Measurements from ENCODE around the gene SPRR5.

SPRR5 gene, protein sequence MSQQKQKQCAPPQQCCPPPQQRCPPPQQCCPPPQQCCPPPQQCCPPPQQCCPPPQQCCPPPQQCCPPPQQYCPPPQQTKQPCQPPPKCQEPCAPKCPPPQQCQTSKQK

DNA sequence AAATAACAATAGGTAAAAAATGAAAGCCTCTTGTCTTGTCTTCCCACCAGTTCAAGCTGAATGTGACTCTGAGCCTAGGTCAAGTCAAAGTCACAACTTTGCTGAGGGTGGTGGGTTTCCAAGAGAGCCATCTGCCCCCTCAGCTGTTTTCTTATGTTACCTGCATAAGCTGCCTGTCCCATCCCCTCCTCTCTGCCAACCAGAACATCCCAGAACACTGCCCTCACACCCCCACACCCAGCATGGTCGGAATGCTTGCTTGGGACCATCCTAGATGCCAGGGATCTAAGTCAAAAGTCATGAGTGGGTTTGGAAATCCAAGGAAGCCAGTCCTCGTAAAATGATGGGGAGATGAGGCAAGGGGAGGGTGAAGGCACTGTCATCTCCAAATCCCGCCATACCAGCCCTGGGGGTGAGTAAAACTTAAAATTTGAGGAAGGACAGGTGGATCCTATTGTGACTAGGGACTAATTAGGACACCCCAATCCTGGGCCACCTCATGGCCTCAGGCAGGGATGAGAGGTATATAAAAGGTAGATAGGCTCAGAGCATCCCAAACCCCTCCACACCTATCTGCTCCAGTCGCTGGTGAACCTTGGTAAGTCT lies at the start of gene SPRR5:
SPRR5 (plus strand) TSS at position 556 of the 606 bp plus-strand sequence. CDS start 1,349 bp downstream, outside the sequence.
- no peak for DNase-seq (ENCODE audit: low read depth)

DNA sequence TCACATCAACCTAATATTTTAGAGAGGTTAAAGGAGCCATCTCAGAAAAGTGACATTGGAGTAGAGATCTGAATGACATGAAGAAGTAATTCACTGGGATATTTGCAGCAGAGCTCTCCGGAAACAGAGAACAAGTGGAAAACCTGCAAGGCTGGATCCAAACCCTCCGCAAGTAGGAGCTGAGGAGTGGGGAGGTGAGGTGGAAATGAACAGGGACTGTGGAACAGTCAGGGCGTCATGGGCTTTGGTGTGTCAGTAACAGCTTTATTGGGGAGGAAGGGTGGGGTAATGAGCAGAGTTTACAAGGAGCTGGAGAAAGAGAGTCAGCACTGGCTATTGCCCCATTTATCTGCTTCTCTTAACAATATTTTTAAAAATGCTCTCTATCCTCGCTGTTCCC lies 48.0 kb upstream of the SPRR5 start:
- no peak for DNase-seq (ENCODE audit: low read depth)

DNA sequence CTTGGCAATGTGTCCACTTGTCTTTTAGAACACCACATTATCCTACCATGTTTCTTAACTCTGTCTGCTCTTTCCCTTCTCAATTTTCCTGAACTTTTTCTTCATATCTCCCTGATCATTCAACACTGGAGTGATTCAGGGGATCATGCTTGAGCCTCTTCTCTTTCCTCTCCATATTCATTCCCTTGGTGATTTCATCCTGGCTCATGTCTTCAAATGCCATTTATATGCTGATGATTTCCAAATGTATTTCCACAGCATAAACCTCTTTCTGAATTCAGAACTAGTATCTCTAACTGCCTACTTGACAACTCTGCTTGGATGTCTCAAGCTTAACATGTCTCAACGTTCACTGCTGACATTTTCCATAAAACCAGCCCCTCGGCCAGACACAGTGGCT lies 47.1 kb upstream of the SPRR5 start:
- DNase-seq (ENCODE audit: low read depth) = no peak

DNA sequence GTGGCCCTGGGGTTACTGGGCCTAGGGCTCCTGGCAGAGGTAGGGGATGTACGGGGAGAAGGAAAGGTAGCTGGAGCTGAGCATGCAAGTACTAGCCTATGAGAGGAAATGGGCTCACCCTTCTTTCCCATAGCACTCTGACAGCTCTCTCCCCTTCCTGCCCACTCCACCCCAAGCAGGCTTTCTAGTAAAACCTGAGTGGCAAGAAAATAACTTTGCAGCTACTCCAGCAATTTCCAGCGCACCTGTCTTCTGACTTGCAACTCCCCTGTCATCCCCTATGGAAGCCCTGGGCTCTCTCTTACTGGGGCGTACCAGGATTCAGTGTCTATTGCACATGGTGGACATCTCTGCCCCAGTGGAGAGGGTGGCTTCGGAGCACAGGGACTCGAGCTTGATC lies 45.4 kb upstream of the SPRR5 start:
- no peak for DNase-seq (ENCODE audit: low read depth)

DNA sequence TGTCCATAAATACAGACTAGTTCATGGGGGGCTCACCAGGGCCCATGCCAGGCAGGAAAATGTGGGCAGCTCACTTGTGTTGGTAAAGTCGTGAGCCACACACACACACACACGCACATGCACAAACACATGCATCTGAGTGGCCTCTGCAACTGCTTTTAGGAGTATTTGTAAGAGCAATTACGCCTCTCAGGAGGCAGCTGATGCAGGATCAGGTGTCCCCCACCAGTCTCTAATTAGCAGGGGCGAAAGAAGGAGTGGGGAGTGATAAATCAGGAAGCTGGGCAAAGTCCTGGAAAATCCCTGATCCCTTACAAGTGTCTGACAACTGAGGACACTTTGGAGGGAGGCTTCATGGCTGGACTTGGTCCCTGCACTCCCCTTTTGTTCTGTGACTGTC lies 44.4 kb upstream of the SPRR5 start:
- DNase-seq (ENCODE audit: low read depth) = no peak

DNA sequence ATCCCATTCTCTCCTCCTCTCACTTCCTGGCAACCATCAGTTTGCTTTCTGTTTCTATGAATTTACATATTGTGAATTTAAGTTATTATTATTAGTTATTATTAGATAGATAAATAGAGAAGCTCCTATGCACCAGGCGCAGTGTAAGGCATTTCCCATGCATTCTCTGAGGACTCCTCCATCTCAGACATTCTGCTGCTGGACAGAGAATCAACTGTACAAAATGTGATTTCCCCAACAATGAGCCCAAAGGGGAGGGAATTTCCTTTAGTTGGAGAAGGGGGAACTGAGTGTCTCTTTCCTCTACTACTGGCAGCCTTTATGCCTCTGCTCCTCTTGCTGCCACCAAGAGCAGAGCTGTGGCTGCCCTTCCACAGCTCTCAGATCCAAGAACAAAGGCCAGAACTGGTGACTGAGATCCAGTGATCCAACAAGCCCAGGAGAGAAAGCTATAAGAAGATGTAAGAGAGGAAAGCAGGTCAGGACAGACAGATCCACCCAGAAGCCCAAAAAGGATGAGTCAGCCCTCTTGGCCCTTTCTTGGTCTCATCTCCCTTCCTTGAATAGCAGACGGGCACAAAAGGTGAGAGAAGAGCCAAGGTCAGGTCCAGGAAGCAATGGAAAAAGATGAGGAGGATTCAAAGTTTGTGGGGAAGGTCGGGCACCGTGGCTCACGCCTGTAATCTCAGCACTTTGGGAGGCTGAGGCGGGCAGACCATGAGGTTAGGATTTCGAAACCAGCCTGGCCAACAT lies 42.1 kb upstream of the SPRR5 start:
- no peak for DNase-seq (ENCODE audit: low read depth)

DNA sequence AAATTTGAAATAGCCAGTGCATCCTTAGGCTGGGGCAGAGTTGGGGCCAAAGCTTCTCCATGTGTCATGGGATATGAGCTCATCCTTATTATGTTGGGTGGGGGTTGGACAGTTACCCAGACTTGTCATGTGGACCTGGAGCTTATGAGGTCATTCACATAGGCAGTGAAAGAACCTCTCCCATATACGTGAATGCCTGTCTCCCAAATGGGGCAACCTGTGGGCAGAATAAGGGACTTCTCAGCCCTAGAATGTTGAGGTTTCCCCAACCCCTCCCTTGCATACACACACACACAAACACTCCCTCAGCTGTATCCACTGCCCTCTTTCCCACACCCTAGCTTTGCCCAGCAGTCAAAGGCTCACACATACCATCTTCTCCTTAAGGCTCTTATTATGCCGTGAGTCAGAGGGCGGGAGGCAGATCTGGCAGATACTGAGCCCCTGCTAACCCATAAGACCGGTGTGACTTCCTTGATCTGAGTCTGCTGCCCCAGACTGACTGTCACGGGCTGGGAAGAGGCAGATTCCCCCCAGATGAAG lies 40.9 kb upstream of the SPRR5 start:
- DNase-seq (ENCODE audit: low read depth) = no peak

DNA sequence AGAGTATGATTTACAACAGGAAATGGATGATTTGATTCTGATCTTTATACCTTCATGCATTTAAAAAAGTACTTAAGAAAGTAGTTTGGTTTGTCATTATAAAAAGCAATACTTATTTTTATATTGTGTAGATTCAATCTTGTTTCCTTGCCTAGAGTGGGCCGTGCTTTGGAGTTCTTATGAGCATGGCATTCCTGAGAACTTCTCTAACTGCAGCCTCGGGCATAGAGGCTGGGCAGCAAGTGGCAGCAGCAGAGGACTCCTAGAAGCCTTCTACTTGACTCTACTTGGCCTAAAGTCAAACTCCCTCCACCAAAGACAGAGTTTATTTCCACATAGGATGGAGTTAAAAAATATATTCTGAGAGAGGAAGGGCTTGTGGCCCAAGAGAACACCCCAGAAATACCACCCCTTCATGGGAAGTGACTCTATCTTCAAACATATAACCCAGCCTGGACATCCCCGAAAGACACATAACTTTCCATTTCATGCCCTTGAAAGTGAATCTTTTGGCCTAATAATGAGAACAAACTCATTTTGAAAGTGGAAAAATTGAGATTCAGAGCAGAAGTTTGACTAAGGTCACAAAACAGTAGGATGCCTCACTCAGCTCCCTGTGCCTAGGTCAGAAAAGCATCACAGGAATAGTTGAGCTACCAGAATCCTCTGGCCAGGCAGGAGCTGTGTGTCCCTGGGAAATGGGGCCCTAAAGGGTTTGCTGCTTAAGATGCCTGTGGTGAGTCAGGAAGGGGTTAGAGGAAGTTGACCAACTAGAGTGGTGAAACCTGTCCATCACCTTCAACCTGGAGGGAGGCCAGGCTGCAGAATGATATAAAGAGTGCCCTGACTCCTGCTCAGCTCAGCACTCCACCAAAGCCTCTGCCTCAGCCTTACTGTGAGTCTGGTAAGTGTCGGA lies 39.1 kb upstream of the SPRR5 start, which contains the start of gene IVL:
IVL (plus strand) TSS at position 861 of the 916 bp plus-strand sequence. CDS start 1,252 bp downstream, outside the sequence.
- no peak for DNase-seq (ENCODE audit: low read depth)

DNA sequence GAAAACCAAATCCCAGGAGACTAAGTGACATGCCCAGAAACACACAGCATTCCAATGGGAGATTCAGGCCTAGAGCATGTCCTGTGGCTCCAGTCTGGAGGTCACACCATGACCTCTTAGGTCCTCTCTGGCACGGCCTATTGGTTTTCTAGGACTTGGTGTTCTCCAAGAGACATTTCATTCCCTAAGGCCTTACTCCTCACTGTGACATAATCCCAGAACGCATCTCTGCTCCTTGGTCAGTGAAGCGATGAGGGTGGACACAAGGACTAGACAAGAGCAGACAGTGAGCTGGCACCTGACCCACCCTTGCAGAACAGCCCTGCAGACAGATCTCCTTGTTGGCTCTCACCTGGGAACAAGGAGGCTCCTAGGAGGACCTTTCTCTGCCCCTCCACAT lies 37.8 kb upstream of the SPRR5 start:
- DNase-seq (ENCODE audit: low read depth) = no peak

DNA sequence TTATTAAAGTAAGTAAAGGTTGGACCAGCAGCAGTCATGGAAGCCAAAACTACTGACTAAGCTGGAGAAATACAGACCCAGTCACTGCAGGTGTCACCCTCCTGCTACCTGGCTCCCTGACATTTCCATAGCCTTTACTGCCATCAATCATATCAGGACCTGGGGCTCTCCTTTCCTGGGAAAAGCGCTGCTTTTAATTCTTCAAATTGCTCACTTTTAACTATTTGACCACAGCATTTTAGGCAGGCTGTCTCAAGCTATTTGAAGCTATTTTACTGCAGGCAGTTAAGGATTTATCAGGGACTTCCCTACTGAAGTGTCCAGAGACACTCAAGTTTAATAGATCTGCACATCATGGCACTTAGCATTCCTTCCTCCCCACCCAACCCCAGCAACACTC lies 34.5 kb upstream of the SPRR5 start:
- no peak for DNase-seq (ENCODE audit: low read depth)

DNA sequence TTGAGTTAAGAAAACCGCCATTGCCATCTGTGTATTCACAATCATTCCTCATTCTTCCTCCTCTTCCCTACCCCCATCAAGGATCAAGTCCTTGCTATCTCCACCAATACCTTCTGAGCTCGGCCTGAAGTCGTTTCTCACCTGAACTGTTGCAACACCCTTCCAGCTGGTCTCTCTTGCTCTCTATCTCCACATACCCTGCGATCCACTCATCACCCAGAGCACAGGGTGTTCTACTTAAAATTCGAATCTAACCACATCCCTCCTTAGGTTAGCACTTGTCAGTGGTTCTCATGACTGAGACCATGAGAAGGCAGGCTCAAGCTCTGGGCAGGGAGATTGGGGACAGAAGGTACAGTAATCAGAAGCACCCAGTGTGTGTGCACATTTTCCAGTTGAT lies 34.1 kb upstream of the SPRR5 start:
- DNase-seq (ENCODE audit: low read depth) = no peak

DNA sequence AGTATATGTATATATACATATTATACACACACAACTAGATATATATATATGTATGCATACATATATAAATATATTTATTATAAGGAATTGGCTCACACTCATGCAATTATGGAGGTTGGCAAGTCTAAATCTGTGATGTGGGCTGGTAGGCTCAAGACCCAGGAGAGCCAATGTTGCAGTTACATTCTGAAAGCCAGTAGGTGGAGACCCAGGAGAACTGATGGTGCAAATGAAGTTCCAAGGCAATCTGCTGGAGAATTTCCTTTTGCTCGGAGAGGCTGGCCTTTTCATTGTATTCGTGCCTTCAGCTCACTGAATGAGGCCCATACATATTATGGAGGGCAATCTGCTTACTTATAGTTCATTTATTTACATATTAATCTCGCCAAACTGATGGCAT lies 29.2 kb upstream of the SPRR5 start:
- DNase-seq (ENCODE audit: low read depth) = no peak

DNA sequence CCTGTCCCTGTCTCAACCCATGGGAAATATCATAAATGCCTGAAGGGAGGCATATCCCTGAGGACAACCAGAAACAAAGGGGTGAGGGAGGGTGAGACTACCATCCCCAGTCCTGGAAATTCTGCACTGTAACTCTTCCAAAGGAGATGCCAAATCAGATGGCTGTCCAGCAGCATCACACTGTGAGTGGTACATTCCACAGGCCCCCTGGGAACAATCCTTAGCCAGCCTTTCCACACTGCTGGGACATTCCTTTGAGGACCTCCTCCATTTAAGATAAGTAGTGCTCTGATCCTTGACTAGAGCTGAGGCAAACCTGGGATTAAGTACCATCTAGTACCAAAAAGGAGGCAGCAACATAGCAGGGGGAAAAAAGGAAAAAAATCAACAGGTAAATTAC lies 27.9 kb upstream of the SPRR5 start:
- no peak for DNase-seq (ENCODE audit: low read depth)

DNA sequence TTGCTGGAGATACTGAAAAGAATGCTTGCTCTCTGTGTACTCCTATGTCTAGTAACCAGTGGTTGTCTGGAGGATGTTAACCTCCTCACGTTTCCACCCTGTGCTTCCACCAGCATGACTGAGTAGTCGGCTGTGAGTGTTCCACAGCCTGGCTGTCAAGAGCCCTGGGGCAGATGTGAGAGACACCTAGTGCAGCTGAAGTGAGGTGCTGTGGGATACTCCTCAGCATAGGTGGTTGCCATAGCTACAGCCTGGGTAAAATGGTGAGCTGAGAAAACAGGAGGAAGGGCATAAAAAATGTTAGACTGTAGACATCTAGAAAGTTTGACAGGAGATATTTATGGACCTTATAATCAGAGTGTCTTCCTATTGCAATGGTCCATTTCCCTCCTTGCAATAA lies 22.8 kb upstream of the SPRR5 start:
- no peak for DNase-seq (ENCODE audit: low read depth)

DNA sequence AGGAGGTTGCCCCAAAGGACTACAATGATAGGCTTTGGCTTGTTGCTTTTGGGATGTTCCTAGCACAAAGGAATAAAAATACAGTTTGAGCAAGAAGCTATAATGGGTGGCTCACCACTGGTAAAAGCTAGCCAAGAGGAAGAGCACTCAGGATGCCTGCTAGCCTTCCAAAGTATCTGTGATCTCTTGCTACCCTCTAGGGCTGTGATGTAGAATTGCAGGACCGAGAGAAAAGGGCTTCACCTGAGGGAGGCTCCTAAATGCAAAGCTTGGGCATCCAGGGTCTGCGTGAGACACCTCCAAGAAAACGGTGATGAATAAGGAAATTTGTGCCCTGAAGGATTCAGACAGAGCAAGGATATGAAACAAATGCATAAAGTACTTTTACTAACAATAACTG lies 20.9 kb upstream of the SPRR5 start:
- no peak for DNase-seq (ENCODE audit: low read depth)

DNA sequence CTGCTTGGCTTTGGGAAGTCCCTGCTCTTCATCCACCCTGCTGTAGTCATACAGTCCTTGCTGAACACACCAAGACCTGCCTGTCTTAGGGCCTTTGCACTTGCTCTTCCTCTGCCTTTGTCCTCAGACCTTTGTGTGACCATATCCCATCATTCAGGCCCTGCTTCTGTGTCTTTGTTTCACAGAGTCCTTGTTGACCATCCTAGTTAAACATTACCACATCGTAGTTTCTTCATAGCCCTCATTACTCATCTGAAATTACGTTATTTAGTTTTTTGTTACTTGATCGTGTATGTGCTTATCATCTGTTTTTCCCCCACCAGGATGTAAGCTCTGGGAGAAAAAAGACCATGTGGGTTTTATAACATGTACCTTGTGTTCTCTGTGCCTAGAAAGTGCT lies 18.3 kb upstream of the SPRR5 start:
- no peak for DNase-seq (ENCODE audit: low read depth)

DNA sequence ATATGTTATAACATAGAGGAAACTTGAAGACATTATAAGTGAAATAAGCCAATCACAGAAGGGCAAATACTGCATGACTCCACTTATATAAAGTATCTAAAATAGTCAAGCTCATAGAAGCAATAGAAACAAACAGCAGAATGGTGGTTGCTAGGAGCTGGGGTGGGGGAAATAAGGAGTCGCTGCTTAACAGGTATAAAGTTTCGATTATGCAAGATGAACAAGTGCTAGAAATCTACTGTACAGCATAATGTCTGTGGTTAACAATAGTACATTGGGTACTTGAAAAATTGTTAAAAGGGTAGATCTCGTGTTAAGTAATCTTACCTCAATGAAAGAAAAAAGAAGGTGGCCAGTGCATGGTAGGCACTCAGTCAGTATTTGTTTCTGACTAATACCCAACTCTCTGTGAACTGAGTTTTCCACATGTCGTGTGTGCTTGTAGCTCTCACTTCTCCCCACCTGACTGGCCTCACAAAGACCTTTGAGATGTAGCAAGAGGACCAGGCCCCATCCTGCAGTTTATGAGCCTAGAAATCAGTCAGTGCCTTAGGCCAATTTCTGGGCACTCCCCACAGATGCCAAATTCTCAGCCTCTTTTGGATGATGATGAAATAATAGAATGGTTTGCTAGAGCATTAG lies 14.7 kb upstream of the SPRR5 start:
- no peak for DNase-seq (ENCODE audit: low read depth)

DNA sequence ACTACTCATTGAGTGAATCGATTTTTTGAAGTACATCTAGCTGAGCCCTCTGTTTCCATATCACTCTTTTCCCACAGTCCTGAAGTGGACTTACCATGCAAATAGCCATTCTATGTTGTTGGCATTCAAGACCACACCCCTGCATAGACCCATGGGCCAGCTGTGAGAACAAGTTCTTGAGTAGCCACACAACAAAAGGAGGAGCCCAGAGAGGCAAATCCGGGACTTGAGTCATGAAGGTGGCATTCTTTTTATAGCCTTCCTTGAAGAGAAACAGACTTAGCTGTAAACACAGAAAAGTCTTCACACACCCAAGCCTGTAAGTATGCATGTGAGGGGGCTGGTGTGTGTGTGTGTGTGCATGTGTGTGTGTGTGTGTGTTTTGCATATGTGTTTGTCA lies 13.8 kb upstream of the SPRR5 start:
- DNase-seq (ENCODE audit: low read depth) = no peak

DNA sequence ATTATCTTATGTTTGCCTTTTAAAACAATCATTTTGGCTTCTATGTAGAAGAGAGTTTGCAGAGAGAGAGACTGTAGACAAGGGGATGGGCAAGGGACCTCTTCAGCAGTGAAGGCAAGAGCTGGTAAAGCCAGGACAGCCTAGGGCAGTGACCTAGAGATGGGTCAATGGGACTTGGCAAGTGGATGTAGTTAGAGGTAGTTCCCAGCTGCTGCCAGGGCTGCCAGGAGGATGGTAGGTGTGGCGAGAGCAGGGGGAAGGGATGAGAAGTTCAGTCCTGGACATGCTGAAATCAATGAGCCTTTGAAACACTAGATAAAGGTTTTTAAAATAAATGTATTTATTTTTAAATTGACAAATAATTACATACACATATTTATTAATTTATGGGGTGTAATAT lies 6.4 kb upstream of the SPRR5 start:
- DNase-seq (ENCODE audit: low read depth) = no peak

DNA sequence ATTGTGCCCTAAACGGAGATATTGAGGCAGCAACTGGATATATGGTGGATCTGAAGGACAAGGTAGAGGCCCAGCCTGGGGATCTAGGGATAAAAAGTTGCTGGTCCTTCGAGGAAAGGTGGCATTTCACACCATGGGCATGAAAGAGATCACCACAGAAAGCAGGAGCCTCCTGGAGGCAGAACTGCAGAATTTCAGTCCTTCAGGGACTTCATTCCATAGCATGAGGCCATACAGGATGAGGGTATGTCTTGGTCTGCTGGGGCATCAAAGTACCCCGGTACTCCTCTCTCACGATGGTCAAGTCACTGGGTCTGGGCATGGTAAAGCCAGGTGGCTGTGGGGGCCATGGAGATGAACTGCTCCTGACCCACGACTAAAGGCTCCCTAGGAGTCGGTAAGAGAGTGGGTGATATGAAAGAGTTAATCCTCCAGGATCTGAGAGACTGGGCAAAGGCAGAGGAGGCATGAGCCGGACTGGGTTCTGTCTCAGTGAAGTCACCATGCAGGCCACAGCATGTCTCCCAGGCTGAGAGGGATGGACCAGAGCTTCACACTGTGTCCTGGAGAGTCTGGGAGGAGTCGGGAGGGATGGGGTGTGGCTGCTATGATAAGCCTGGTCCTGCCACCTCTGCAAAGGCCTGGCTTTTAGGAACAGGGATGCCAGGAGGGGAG lies 5.8 kb upstream of the SPRR5 start:
- DNase-seq (ENCODE audit: low read depth) = no peak

DNA sequence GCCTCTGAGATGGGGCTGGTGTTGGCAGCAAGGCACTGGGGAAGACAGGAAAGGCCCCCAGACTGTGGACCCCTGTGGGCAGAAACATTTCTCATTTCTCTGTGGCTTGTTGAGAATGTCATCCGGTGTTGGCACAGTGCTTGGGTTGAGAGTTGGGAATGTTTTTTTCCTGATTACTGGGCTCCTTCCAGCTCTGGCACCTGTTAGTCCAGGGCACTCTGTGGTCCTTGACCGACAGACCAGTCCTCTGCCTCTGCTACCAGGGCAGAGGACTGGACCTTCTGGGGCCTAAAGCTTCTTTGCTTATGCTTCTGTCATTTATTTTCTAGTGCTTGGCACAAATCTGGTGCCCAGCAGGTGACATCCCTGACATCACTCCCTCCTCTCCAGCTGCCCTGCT lies 4.8 kb upstream of the SPRR5 start:
- no peak for DNase-seq (ENCODE audit: low read depth)
